Activated T-cell treated with anti-CD3 and anti-CD28 coated beads, Interleukin-2, amount 50 U/mL, for 1 hour (primary cell): Measurements from ENCODE around the gene CPNE1.
A peak's percentile ranks its signal among the peaks of the same experiment; 100 is the strongest.
"Not testable (repeated sequence)": the region's sequence is repeated elsewhere in the genome, so short reads cannot be mapped to it uniquely, and the experiment has no call there.

Experiments used
- DNase-seq: peaks from one replicate; pipeline ENCODE4 v3.0.0-alpha.2; 2020

Gene CPNE1

GRCh38 chr20:35697696-35698297 lies 33.1 kb upstream of the CPNE1 start:
- no peak for DNase-seq

GRCh38 chr20:35695978-35696377 lies 31.3 kb upstream of the CPNE1 start:
- no peak for DNase-seq

- no peak for DNase-seq
Measured at GRCh38 chr20:35695245-35695749, 30.6 kb upstream of the CPNE1 start.

- no peak for DNase-seq
Measured at GRCh38 chr20:35690265-35690664, 25.6 kb upstream of the CPNE1 start.

- DNase-seq: not testable (repeated sequence)
Measured at GRCh38 chr20:35686872-35687271, 22.2 kb upstream of the CPNE1 start.

- not testable (repeated sequence) for DNase-seq
Measured at GRCh38 chr20:35685368-35685767, 20.7 kb upstream of the CPNE1 start.

- DNase-seq: no peak
Measured at GRCh38 chr20:35681960-35682359, 17.3 kb upstream of the CPNE1 start.

GRCh38 chr20:35680452-35681183 lies 15.9 kb upstream of the CPNE1 start:
- no peak for DNase-seq

- DNase-seq: no peak
Measured at GRCh38 chr20:35674921-35675320, 10.2 kb upstream of the CPNE1 start.

GRCh38 chr20:35673884-35674283 lies 9.2 kb upstream of the CPNE1 start:
- no peak for DNase-seq

GRCh38 chr20:35669681-35670080 lies 5.0 kb upstream of the CPNE1 start:
- no peak for DNase-seq

GRCh38 chr20:35669221-35669620 lies 4.5 kb upstream of the CPNE1 start:
- no peak for DNase-seq

- DNase-seq: no peak
Measured at GRCh38 chr20:35665949-35666288, 1.2 kb upstream of the CPNE1 start.

- peak; percentile 68 for DNase-seq
Measured at GRCh38 chr20:35663516-35664465, 909 bp downstream of the CPNE1 start.

- DNase-seq: no peak
Measured at GRCh38 chr20:35662551-35662950, 2.1 kb downstream of the CPNE1 start.

- DNase-seq: no peak
Measured at GRCh38 chr20:35661908-35662307, 2.8 kb downstream of the CPNE1 start.

- no peak for DNase-seq
Measured at GRCh38 chr20:35661053-35661452, 3.6 kb downstream of the CPNE1 start.

GRCh38 chr20:35660122-35660937 lies 4.4 kb downstream of the CPNE1 start:
- DNase-seq: no peak

GRCh38 chr20:35657271-35657670 lies 7.4 kb downstream of the CPNE1 start:
- DNase-seq: no peak

- DNase-seq: no peak
Measured at GRCh38 chr20:35654415-35654814, 10.3 kb downstream of the CPNE1 start.

GRCh38 chr20:35653893-35654292 lies 10.8 kb downstream of the CPNE1 start:
- DNase-seq: no peak

- no peak for DNase-seq
Measured at GRCh38 chr20:35653430-35653734, 11.3 kb downstream of the CPNE1 start.
